WTC11 (cell line): Measurements from ENCODE around the gene PDLIM4. TPM values are rescaled to one million over a fixed set of nuclear protein-coding genes. Genes with fewer than 3 reads are reported as not detected.

Experiments used
- ATAC-seq: fragments of 200-7000 bp; cut with Tn5 transposase; 2 replicates; pipeline ENCODE4 v1.10.0; 2021; ENCODE audit warnings: mild to moderate bottlenecking, moderate library complexity
- CTCF ChIA-PET: fragments of 300-600 bp; sonication (Branson Sonifier 250); formaldehyde crosslinking; loops from one replicate; lab custom pipeline; 2021; ENCODE audit warnings: antibody characterized with exemption; lab: Charles Lee
- POLR2A ChIA-PET: fragments of 350-600 bp; sonication (Branson Sonifier 250); formaldehyde crosslinking; loops from one replicate; lab custom pipeline; 2021; ENCODE audit warnings: antibody characterized with exemption; lab: Charles Lee
- DNase-seq: peaks from one replicate; pipeline ENCODE4 v3.0.0; 2021; ENCODE audit warnings: low spot score
- H3K27ac Mint-ChIP-seq: 2 replicates; pipeline ENCODE4 v1.8.0; 2021; ENCODE audit warnings: mixed read lengths
- H3K27me3 Mint-ChIP-seq: 2 replicates; pipeline ENCODE4 v1.8.0; 2021; ENCODE audit warnings: low read depth, mild to moderate bottlenecking, moderate library complexity, mixed read lengths
- H3K36me3 Mint-ChIP-seq: 2 replicates; pipeline ENCODE4 v1.8.0; 2021; ENCODE audit warnings: mixed read lengths
- H3K4me1 Mint-ChIP-seq: 2 replicates; pipeline ENCODE4 v1.8.0; 2022; ENCODE audit warnings: mixed read lengths
- H3K4me3 Mint-ChIP-seq: 2 replicates; pipeline ENCODE4 v1.8.0; 2021; ENCODE audit warnings: mild to moderate bottlenecking, moderate library complexity, mixed read lengths
- H3K9me3 Mint-ChIP-seq: 2 replicates; pipeline ENCODE4 v1.8.0; 2021; ENCODE audit warnings: mixed read lengths
- AFF4 ChIP-seq: sonication (generic); formaldehyde crosslinking; IDR thresholded peaks from 2 replicates; pipeline ENCODE4 v1.8.1; 2023; ENCODE audit warnings: mild to moderate bottlenecking, missing genetic modification reagents, borderline replicate concordance
- CBFB ChIP-seq: sonication (generic); formaldehyde crosslinking; IDR thresholded peaks from 2 replicates; pipeline ENCODE4 v1.8.1; 2022; ENCODE audit warnings: mild to moderate bottlenecking, low read depth, missing genetic modification reagents
- E2F5 ChIP-seq: sonication (generic); formaldehyde crosslinking; IDR thresholded peaks from 2 replicates; pipeline ENCODE4 v1.8.1; 2022; ENCODE audit warnings: mild to moderate bottlenecking, moderate library complexity, missing genetic modification reagents
- FOXP1 ChIP-seq: sonication (generic); formaldehyde crosslinking; IDR thresholded peaks from 2 replicates; pipeline ENCODE4 v1.8.0; 2022; ENCODE audit warnings: missing genetic modification reagents, mild to moderate bottlenecking, moderate library complexity, borderline replicate concordance
- HMGXB4 ChIP-seq: sonication (generic); formaldehyde crosslinking; IDR thresholded peaks from 2 replicates; pipeline ENCODE4 v1.8.1; 2023; ENCODE audit warnings: mild to moderate bottlenecking, moderate library complexity, missing genetic modification reagents
- NR1H2 ChIP-seq: sonication (generic); formaldehyde crosslinking; IDR thresholded peaks from 2 replicates; pipeline ENCODE4 v1.9.0; 2021; ENCODE audit warnings: mild to moderate bottlenecking, moderate library complexity, missing genetic modification reagents
- SMAD3 ChIP-seq: sonication (generic); formaldehyde crosslinking; IDR thresholded peaks from 2 replicates; pipeline ENCODE4 v1.8.0; 2022; ENCODE audit warnings: missing genetic modification reagents, mild to moderate bottlenecking, borderline replicate concordance
- SP1 ChIP-seq: sonication (generic); formaldehyde crosslinking; conservative IDR thresholded peaks from 2 replicates; pipeline ENCODE4 v1.8.1; 2022; ENCODE audit warnings: missing genetic modification reagents
- ZBTB21 ChIP-seq: sonication (generic); formaldehyde crosslinking; IDR thresholded peaks from 2 replicates; pipeline ENCODE4 v1.8.1; 2023; ENCODE audit warnings: mild to moderate bottlenecking, missing genetic modification reagents, borderline replicate concordance
- ZNF138 ChIP-seq: sonication (generic); formaldehyde crosslinking; conservative IDR thresholded peaks from 2 replicates; pipeline ENCODE4 v1.8.1; 2022; ENCODE audit warnings: mild to moderate bottlenecking, moderate library complexity, missing genetic modification reagents
- ZNF425 ChIP-seq: fragments of 250-450 bp; sonication (Bioruptor Pico); conservative IDR thresholded peaks from 2 replicates; pipeline ENCODE4 v1.9.0; 2021; ENCODE audit warnings: mild to moderate bottlenecking
- total RNA-seq: library from RNA; stranded (reverse); gene quantifications from 3 replicates; pipeline ENCODE4 v1.2.3, GENCODE V29; 2021

The PDLIM4 gene
- total RNA-seq, 1 experiment from 2014 or later = 11.4 TPM

- TF ChIP-seq HMGXB4 (CRISPR knock-in tag) (no peak), ZNF138 (no peak), ZBTB21 (CRISPR knock-in tag) (no peak)
Observed at GRCh38 chr5:132218321-132218720, 39.2 kb upstream of the PDLIM4 start (continued).

GRCh38 chr5:132219289-132219970 is 38.1 kb upstream of the PDLIM4 start:
- POLR2A ChIA-PET = no interaction called here
- Mint-ChIP-seq H3K27me3 (no peaks in the 10 kb centered on the region), H3K9me3 (no peaks in the 10 kb centered on the region), H3K27ac (no peak overlapping the region), H3K36me3 (no peaks in the 10 kb centered on the region), H3K4me1 (0 out of 2 replicates have a peak, but pooled peaks cover 3% of the 10 kb centered on the region), H3K4me3 (no peak overlapping the region)
- no peak for ATAC-seq
- no peak for DNase-seq
- TF ChIP-seq SMAD3 (CRISPR knock-in tag) = no peak
- CTCF ChIA-PET = interaction anchor here (1.3 kb wide), 1 partner anchor 29 kb away, joined by 3 read pairs; no protein-coding TSS in a partner anchor

- ATAC-seq (no peak), DNase-seq (no peak)
- no peaks in the 10 kb centered on the region; the same call in 1 of the 2 replicates for H3K27me3 Mint-ChIP-seq
- no peaks in the 10 kb centered on the region for H3K9me3 Mint-ChIP-seq
- H3K27ac Mint-ChIP-seq = no peak overlapping the region
- H3K4me3 Mint-ChIP-seq = no peak overlapping the region
- TF ChIP-seq ZNF425 (no peak), SMAD3 (CRISPR knock-in tag) (no peak), CBFB (no peak), FOXP1 (CRISPR knock-in tag) (no peak), E2F5 (CRISPR knock-in tag) (no peak), AFF4 (CRISPR knock-in tag) (no peak), NR1H2 (no peak), SP1 (CRISPR knock-in tag) (no peak)
- H3K36me3 Mint-ChIP-seq = no peaks in the 10 kb centered on the region
- ChIA-PET POLR2A (no interaction called here), CTCF (no interaction called here)
- H3K4me1 Mint-ChIP-seq = peaks cover 4% of the 10 kb centered on the region
Observed at GRCh38 chr5:132219981-132220380, 37.5 kb upstream of the PDLIM4 start.
